ENCODE data around the gene SUPT6H.

The SUPT6H gene

GRCh38 chr17:28661635-28662526 is at the start of gene SUPT6H, which contains the start of gene SDF2:
SUPT6H (plus strand) TSS chr17:28662205; CDS start chr17:28673402, 11,197 bp downstream.
SDF2 (minus strand) TSS chr17:28661906; CDS start chr17:28661876, 30 bp downstream.
- TF ChIP-seq CTCF (IDR thresholded peaks at IDR 0.05; ENCODE audit: low read depth, low read length) = no peak
- in situ Hi-C loops (cut with HindIII; ENCODE audit: low sequenced_read_pairs) = no loop called here

GRCh38 chr17:28612531-28612930 is 49.5 kb upstream of the SUPT6H start:
- no peak for TF ChIP-seq CTCF (IDR thresholded peaks at IDR 0.05; ENCODE audit: low read depth, low read length)
- H3K4me3 ChIP-seq (ENCODE audit: low read depth, low read length) = no peak overlapping the region
- in situ Hi-C loops (cut with HindIII; ENCODE audit: low sequenced_read_pairs) = no loop called here
- DNase-seq (ENCODE audit: low read depth, low spot score) = no peak

More at GRCh38 chr17:28661635-28662526, at the start of gene SUPT6H, which contains the start of gene SDF2:
- H3K4me3 ChIP-seq (ENCODE audit: low read depth, low read length) = peak within 1 kb of the TSS; percentile 97
- peak; percentile 87 for DNase-seq (ENCODE audit: low read depth, low spot score)

GRCh38 chr17:28612936-28613872 is 48.8 kb upstream of the SUPT6H start:
- DNase-seq (ENCODE audit: low read depth, low spot score) = peak; percentile 38
- TF ChIP-seq CTCF (IDR thresholded peaks at IDR 0.05; ENCODE audit: low read depth, low read length) = peak; percentile 86
- no peak overlapping the region for H3K4me3 ChIP-seq (ENCODE audit: low read depth, low read length)
- in situ Hi-C loops (cut with HindIII; ENCODE audit: low sequenced_read_pairs) = no loop called here

- in situ Hi-C loops (cut with HindIII; ENCODE audit: low sequenced_read_pairs) = no loop called here
- DNase-seq (ENCODE audit: low read depth, low spot score) = no peak
- no peak within 1 kb of the TSS for H3K4me3 ChIP-seq (ENCODE audit: low read depth, low read length)
- no peak for TF ChIP-seq CTCF (IDR thresholded peaks at IDR 0.05; ENCODE audit: low read depth, low read length)
These were observed 48.0 kb upstream of the SUPT6H start, which contains the start of gene RSKR for GRCh38 chr17:28613931-28614381. RSKR (minus strand) TSS chr17:28614185; CDS start chr17:28614161, 24 bp downstream.

- in situ Hi-C loops (cut with HindIII; ENCODE audit: low sequenced_read_pairs) = no loop called here
- TF ChIP-seq CTCF (IDR thresholded peaks at IDR 0.05; ENCODE audit: low read depth, low read length) = no peak
These were observed 46.6 kb upstream of the SUPT6H start for GRCh38 chr17:28615260-28615940.

More at GRCh38 chr17:28615260-28615940, 46.6 kb upstream of the SUPT6H start:
- DNase-seq (ENCODE audit: low read depth, low spot score) = no peak
- no peak overlapping the region for H3K4me3 ChIP-seq (ENCODE audit: low read depth, low read length)

Data from astrocyte of the spinal cord (primary cell).